HepG2 (cell line): ENCODE results near the gene PPRC1. TPM values are rescaled to one million over a fixed set of nuclear protein-coding genes. Genes with fewer than 3 reads are reported as not detected.

Experiments
- HMGXB4 ChIP-seq, 2 experiments: sonication (generic) in 1 of 2; formaldehyde crosslinking in 1 of 2; IDR thresholded peaks; 2 replicates each; pipeline versions ENCODE4 v1.4.0 to v1.6.1; 2018 to 2020; ENCODE audit warnings: missing genetic modification reagents in 2 of 2, borderline replicate concordance in 1 of 2, low read depth in 1 of 2, mild to moderate bottlenecking in 1 of 2, missing biosample characterization in 1 of 2
- polyA plus RNA-seq, 8 experiments: library from polyadenylated mRNA; depleted of rRNA in 3 of 8; stranded (reverse) in 7 of 8; unstranded in 1 of 8; fragments of >200 nt; fragmentation: Illumina TruSeq in 4 of 8; extraction: Trizol in 4 of 8; gene quantifications; 2 replicates each; pipeline versions ENCODE4 v1.2.1 to v1.2.3, GENCODE V29; 2011 to 2016; ENCODE audit warnings: low read depth in 4 of 8, missing spikeins in 1 of 8, mixed read lengths in 1 of 8; ENCODE audit not compliant: insufficient read depth in 1 of 8
- small RNA-seq, 3 experiments: library from RNA; depleted of rRNA; stranded (forward); fragments of <200 nt; gene quantifications; one replicate each; pipeline ENCODE3, GENCODE V24; 2012; ENCODE audit warnings: low read depth in 2 of 3, low replicate concordance in 1 of 3; ENCODE audit not compliant: insufficient read length in 3 of 3, insufficient read depth in 2 of 3
- total RNA-seq, 5 experiments: library from RNA; depleted of rRNA; stranded (reverse); fragments of >200 nt; fragmentation: Illumina TruSeq; extraction: Trizol; gene quantifications; 2 replicates each; pipeline ENCODE4 v1.2.3, GENCODE V29; 2016; ENCODE audit warnings: low read depth in 1 of 5

The PPRC1 gene
- total and polyA plus RNA-seq, 2 of the 13 experiments (the other 11 are each of a cell fraction or from before 2014, with no cell fraction given): 18.7 to 24.2 TPM

- TF ChIP-seq HMGXB4 (CRISPR knock-in tag; IDR thresholded peaks at IDR 0.05; ENCODE audit: borderline replicate concordance in 1 of 2, low read depth in 1 of 2): no peak
Measured at GRCh38 chr10:102198027-102198426, 65.2 kb downstream of the PPRC1 start (continued).

Small RNA genes within 50 kb of the gene (small RNA-seq; reads per million reads assigned to genes)
- 0 reads per million in 3 experiments for gene AL500527.1
- 0 reads per million in 3 experiments for gene AL500527.2

Other genes with a start within 250 kb of the PPRC1 start
- 8.4 and 10.8 TPM in 2 replicates for gene ARMH3, start 76.9 kb upstream of the PPRC1 start, total RNA-seq (2016; rRNA removed; fragmentation: Illumina TruSeq; extraction: Trizol)
- gene ARMH3, start 76.9 kb upstream of the PPRC1 start, polyA plus RNA-seq (2011; rRNA removed): 16.7 and 16.9 TPM in 2 replicates
- gene HPS6, start 67.7 kb upstream of the PPRC1 start, total RNA-seq (2016; rRNA removed; fragmentation: Illumina TruSeq; extraction: Trizol): 14.9 and 15.1 TPM in 2 replicates
- 2.9 and 4.2 TPM in 2 replicates for gene HPS6, start 67.7 kb upstream of the PPRC1 start, polyA plus RNA-seq (2011; rRNA removed)
- gene LDB1, start 12.7 kb upstream of the PPRC1 start, total RNA-seq (2016; rRNA removed; fragmentation: Illumina TruSeq; extraction: Trizol): 13.2 and 17.2 TPM in 2 replicates
- gene LDB1, start 12.7 kb upstream of the PPRC1 start, polyA plus RNA-seq (2011; rRNA removed): 45.5 and 52.2 TPM in 2 replicates
- gene NOLC1, start 19.3 kb downstream of the PPRC1 start, total RNA-seq (2016; rRNA removed; fragmentation: Illumina TruSeq; extraction: Trizol): 81.0 and 102 TPM in 2 replicates
- gene NOLC1, start 19.3 kb downstream of the PPRC1 start, polyA plus RNA-seq (2011; rRNA removed): 47.9 and 50.6 TPM in 2 replicates
- gene ELOVL3, start 93.3 kb downstream of the PPRC1 start, total RNA-seq (2016; rRNA removed; fragmentation: Illumina TruSeq; extraction: Trizol): 0.24 and 0.69 TPM in 2 replicates
- gene ELOVL3, start 93.3 kb downstream of the PPRC1 start, polyA plus RNA-seq (2011; rRNA removed): 0.58 and 0.76 TPM in 2 replicates
- not detected in 2 replicates for gene PITX3, start 108.5 kb downstream of the PPRC1 start, total RNA-seq (2016; rRNA removed; fragmentation: Illumina TruSeq; extraction: Trizol)
- not detected in 2 replicates for gene PITX3, start 108.5 kb downstream of the PPRC1 start, polyA plus RNA-seq (2011; rRNA removed)
- 21.9 and 28.7 TPM in 2 replicates for gene GBF1, start 112.5 kb downstream of the PPRC1 start, total RNA-seq (2016; rRNA removed; fragmentation: Illumina TruSeq; extraction: Trizol)
- 17.1 and 17.6 TPM in 2 replicates for gene GBF1, start 112.5 kb downstream of the PPRC1 start, polyA plus RNA-seq (2011; rRNA removed)